GM23248 (cell line): ENCODE data around the gene CLCN1. TPM values are rescaled to one million over a fixed set of nuclear protein-coding genes. Genes with fewer than 3 reads are reported as not detected.
A peak's percentile ranks its signal among the peaks of the same experiment; 100 is the strongest.

Experiments used
- DNase-seq: peaks from one replicate; pipeline ENCODE4 v3.0.0-alpha.2; 2015
- H2AFZ ChIP-seq: fragments of 200-600 bp; sonication (generic); 2 replicates; pipeline ENCODE4 v1.6.1; 2016; ENCODE audit warnings: antibody characterized with exemption
- H3F3A ChIP-seq: fragments of 200-600 bp; sonication (generic); 2 replicates; pipeline ENCODE4 v1.6.1; 2016; ENCODE audit warnings: mild to moderate bottlenecking, antibody characterized with exemption, mixed run types; ENCODE audit not compliant: insufficient read depth
- H3K27ac ChIP-seq: fragments of 200-600 bp; sonication (generic); 2 replicates; pipeline ENCODE4 v1.5.1; 2016; ENCODE audit warnings: mild to moderate bottlenecking
- H3K27me3 ChIP-seq: fragments of 200-600 bp; sonication (generic); replicated peaks from 2 replicates; pipeline ENCODE4 v1.6.1; 2016; ENCODE audit warnings: mild to moderate bottlenecking; ENCODE audit not compliant: insufficient read depth
- H3K36me3 ChIP-seq: fragments of 200-600 bp; sonication (generic); 2 replicates; pipeline ENCODE4 v1.6.1; 2016; ENCODE audit warnings: low read depth, mild to moderate bottlenecking
- H3K4me1 ChIP-seq: fragments of 200-600 bp; sonication (generic); 2 replicates; pipeline ENCODE4 v1.6.1; 2016; ENCODE audit warnings: mild to moderate bottlenecking; ENCODE audit not compliant: insufficient read depth
- H3K4me2 ChIP-seq: fragments of 200-600 bp; sonication (generic); one replicate; pipeline ENCODE4 v1.6.1; 2016; ENCODE audit warnings: mild to moderate bottlenecking; ENCODE audit not compliant: unreplicated experiment
- H3K4me3 ChIP-seq: fragments of 200-600 bp; sonication (generic); 2 replicates; pipeline ENCODE4 v1.5.1; 2016; ENCODE audit warnings: mild to moderate bottlenecking
- H3K79me2 ChIP-seq: fragments of 200-600 bp; sonication (generic); 2 replicates; pipeline ENCODE4 v1.6.1; 2016; ENCODE audit warnings: mild to moderate bottlenecking; ENCODE audit not compliant: insufficient read depth
- H3K9ac ChIP-seq: fragments of 200-600 bp; sonication (generic); 2 replicates; pipeline ENCODE4 v1.6.1; 2016; ENCODE audit warnings: mild to moderate bottlenecking
- H3K9me2 ChIP-seq: fragments of 200-600 bp; sonication (generic); 2 replicates; pipeline ENCODE4 v1.6.1; 2016; ENCODE audit warnings: mixed run types, mild to moderate bottlenecking, moderate library complexity; ENCODE audit not compliant: insufficient read depth
- H3K9me3 ChIP-seq: fragments of 200-600 bp; sonication (generic); one replicate; pipeline ENCODE4 v1.6.1; 2017; ENCODE audit warnings: low read depth
- H4K20me1 ChIP-seq: fragments of 200-600 bp; sonication (generic); 2 replicates; pipeline ENCODE4 v1.6.0; 2016; ENCODE audit not compliant: insufficient read depth
- EZH2 ChIP-seq: fragments of 200-600 bp; sonication (generic); IDR thresholded peaks from 2 replicates; pipeline ENCODE4 v1.6.1; 2018; ENCODE audit warnings: antibody characterized with exemption, mild to moderate bottlenecking; ENCODE audit not compliant: insufficient read depth, poor library complexity, severe bottlenecking
- EZH2phosphoT487 ChIP-seq: fragments of 200-600 bp; sonication (generic); IDR thresholded peaks from 2 replicates; pipeline ENCODE4 v1.6.1; 2018; ENCODE audit warnings: antibody characterized with exemption, moderate library complexity, mild to moderate bottlenecking, low read depth; ENCODE audit not compliant: insufficient read depth
- WGBS, 2 experiments: methylation state at CpG; one replicate each; pipeline ENCODE4 v1.1.6; 2015 to 2017; ENCODE audit warnings: low lambda C conversion rate in 2 of 2, low coverage in 1 of 2; ENCODE audit errors: missing lambda C conversion rate in 2 of 2; 5-methylcytosine and 5-hydroxymethylcytosine counted together
- in situ Hi-C: fragments of 300-500 bp; cut with MboI; formaldehyde crosslinking; loops from 2 replicates; pipeline ENCODE4 v1.15.0; 2020
- polyA plus RNA-seq: library from polyadenylated mRNA; unstranded; fragments of >200 nt; fragmentation: Nextera tagmentation; extraction: Ambion mirVana; gene quantifications from 2 replicates; pipeline ENCODE4 v1.2.1, GENCODE V29; 2016
- total RNA-seq: library from RNA; depleted of rRNA; stranded (reverse); fragments of >200 nt; shearing (Covaris generic); gene quantifications from 2 replicates; pipeline ENCODE4 v1.2.3, GENCODE V29; 2014

Gene CLCN1
- total and polyA plus RNA-seq, 2 experiments from 2014 or later, result not detected

- H4K20me1 ChIP-seq, result no peaks in the 10 kb centered on the region
- H2AFZ ChIP-seq, result no peak overlapping the region
- WGBS, 2 experiments, result 78 to 79% methylated on average over 28 of the region's 28 CpGs
- no peak overlapping the region for H3K4me3 ChIP-seq
- H3K27ac ChIP-seq, result no peak overlapping the region
- in situ Hi-C loops, result no loop called here
- H3F3A ChIP-seq, result peaks cover 17% of the 10 kb centered on the region
- H3K9ac ChIP-seq, result no peak overlapping the region
- no peaks in the 10 kb centered on the region for H3K9me3 ChIP-seq
- H3K27me3 ChIP-seq, result no peaks in the 10 kb centered on the region
- peak; percentile 64 for DNase-seq
- no peak for TF ChIP-seq EZH2phosphoT487
- no peak for TF ChIP-seq EZH2
- H3K79me2 ChIP-seq, result no peaks in the 10 kb centered on the region
- H3K9me2 ChIP-seq, result no peaks in the 10 kb centered on the region
- peaks cover under 1% of the 10 kb centered on the region; the same call in 1 of the 2 replicates for H3K36me3 ChIP-seq
- H3K4me2 ChIP-seq, result no peak overlapping the region
- H3K4me1 ChIP-seq, result peaks cover 15% of the 10 kb centered on the region
These were observed 81.0 kb downstream of the CLCN1 start for GRCh38 chr7:143396625-143397556.

DNA sequence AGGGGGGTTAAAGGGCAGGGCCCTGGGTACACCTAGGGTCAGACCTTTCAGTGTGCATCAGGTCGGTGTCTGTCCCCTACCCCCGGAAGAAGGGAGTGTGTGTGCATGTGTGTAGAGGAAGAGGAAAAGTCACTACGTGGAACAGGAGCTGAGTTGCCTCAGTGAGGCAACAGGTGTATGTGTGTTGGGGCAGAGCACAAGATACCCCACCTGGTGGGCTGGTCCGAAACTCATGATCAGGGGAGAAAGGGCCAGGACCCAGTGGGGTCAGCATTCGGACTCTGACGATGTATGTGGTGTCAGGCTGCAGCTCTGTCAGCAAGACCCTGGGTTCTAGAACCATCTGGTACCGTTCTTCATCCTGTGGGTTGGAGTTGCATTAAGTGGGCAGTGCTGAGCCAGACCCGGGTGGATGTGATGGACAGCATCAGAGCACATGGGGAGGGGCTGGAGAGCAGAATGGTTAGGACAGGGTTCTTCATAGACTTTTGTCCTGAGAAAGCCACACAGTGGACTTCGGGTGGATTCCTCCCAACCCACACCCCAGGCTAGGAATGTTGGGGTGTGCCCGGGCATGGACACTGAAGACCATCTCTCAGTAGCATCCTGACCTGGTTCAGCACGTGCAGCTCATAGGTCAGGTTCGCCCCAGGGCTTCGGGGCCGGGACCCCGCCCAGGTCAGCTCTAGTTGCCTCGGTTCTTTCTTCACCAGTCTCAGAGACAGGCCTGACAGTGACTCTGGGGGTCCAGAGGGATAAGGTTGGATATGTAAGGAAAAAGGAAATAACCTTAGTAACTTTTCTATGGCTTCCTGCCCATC is 82.0 kb downstream of the CLCN1 start:
- no peak overlapping the region for H3K27ac ChIP-seq
- H2AFZ ChIP-seq, result no peak overlapping the region
- no peaks in the 10 kb centered on the region for H3K9me2 ChIP-seq
- no peaks in the 10 kb centered on the region; the same call in 1 of the 2 replicates for H3K36me3 ChIP-seq
- peaks cover 9% of the 10 kb centered on the region; the same call in 1 of the 2 replicates for H3F3A ChIP-seq
- H3K9ac ChIP-seq, result no peak overlapping the region
- in situ Hi-C loops, result no loop called here
- 76 to 78% methylated on average over 16 of the region's 16 CpGs for whole genome bisulfite sequencing, 2 experiments
- H3K27me3 ChIP-seq, result no peaks in the 10 kb centered on the region
- peaks cover 6% of the 10 kb centered on the region; the same call in 1 of the 2 replicates for H3K4me1 ChIP-seq
- H3K4me3 ChIP-seq, result no peak overlapping the region
- no peaks in the 10 kb centered on the region for H4K20me1 ChIP-seq
- no peak overlapping the region for H3K4me2 ChIP-seq
- no peak for TF ChIP-seq EZH2
- no peak for TF ChIP-seq EZH2phosphoT487
- no peaks in the 10 kb centered on the region for H3K9me3 ChIP-seq
- no peaks in the 10 kb centered on the region for H3K79me2 ChIP-seq
- no peak for DNase-seq

- TF ChIP-seq EZH2phosphoT487 (no peak), EZH2 (no peak)
- in situ Hi-C loops, result no loop called here
- 81 to 82% methylated on average over 10 to 14 of the region's 14 CpGs for WGBS, 2 experiments
These were observed 82.7 kb downstream of the CLCN1 start for GRCh38 chr7:143398616-143399015.

GRCh38 chr7:143399151-143399550 is 83.2 kb downstream of the CLCN1 start:
- Histone ChIP-seq H3K9me3 (no peaks in the 10 kb centered on the region), H3F3A (peaks cover under 1% of the 10 kb centered on the region; the same call in 1 of the 2 replicates), H3K27me3 (no peaks in the 10 kb centered on the region), H3K27ac (no peak overlapping the region), H3K4me1 (peaks cover 10% of the 10 kb centered on the region; the same call in 1 of the 2 replicates), H3K4me2 (no peak overlapping the region), H3K9me2 (no peaks in the 10 kb centered on the region), H3K79me2 (no peaks in the 10 kb centered on the region), H2AFZ (no peak overlapping the region), H3K4me3 (no peak overlapping the region), H3K36me3 (no peaks in the 10 kb centered on the region), H3K9ac (no peak overlapping the region), H4K20me1 (no peaks in the 10 kb centered on the region)
- 67 to 73% methylated on average over 7 to 8 of the region's 8 CpGs for WGBS, 2 experiments
- no peak for DNase-seq
- in situ Hi-C loops, result no loop called here
- TF ChIP-seq EZH2 (no peak), EZH2phosphoT487 (no peak)

More at GRCh38 chr7:143398616-143399015, 82.7 kb downstream of the CLCN1 start:
- Histone ChIP-seq H3F3A (peaks cover 5% of the 10 kb centered on the region; the same call in 1 of the 2 replicates), H3K4me1 (peaks cover 7% of the 10 kb centered on the region; the same call in 1 of the 2 replicates), H3K27ac (no peak overlapping the region), H4K20me1 (no peaks in the 10 kb centered on the region), H3K27me3 (no peaks in the 10 kb centered on the region), H2AFZ (no peak overlapping the region), H3K36me3 (no peaks in the 10 kb centered on the region), H3K4me3 (no peak overlapping the region), H3K79me2 (no peaks in the 10 kb centered on the region), H3K9me2 (no peaks in the 10 kb centered on the region), H3K9ac (no peak overlapping the region), H3K9me3 (no peaks in the 10 kb centered on the region), H3K4me2 (no peak overlapping the region)
- DNase-seq, result no peak
